K562 (cell line): Measurements from ENCODE around the gene C4orf46. TPM values are rescaled to one million over a fixed set of nuclear protein-coding genes. Genes with fewer than 3 reads are reported as not detected.

ENCODE experiments used
- ATAC-seq: fragments of 200-7000 bp; cut with Tn5 transposase; 3 replicates; pipeline ENCODE4 v1.9.1; 2020; ENCODE audit warnings: moderate library complexity
- BruUV-seq: library from RNA; stranded (reverse); fragments of 400-500 nt; replicated peaks from 2 replicates; lab custom pipeline; 2021; lab: Mats Ljungman, UMichigan
- CTCF ChIA-PET: fragments of 300-600 bp; formaldehyde crosslinking; extraction: SDS; loops from one replicate; lab custom pipeline; 2021; ENCODE audit warnings: low intra/inter-chr PET ratio; lab: Yijun Ruan, JAX
- POLR2A ChIA-PET: fragments of 300-600, 350-650 bp; sonication (Branson Sonifier 250); formaldehyde crosslinking; extraction: SDS; loops from one replicate; lab custom pipeline; 2021; ENCODE audit warnings: antibody characterized with exemption, inconsistent platforms; lab: Yijun Ruan, JAX
- DNase-seq, 4 experiments: peaks; one replicate each; pipeline versions ENCODE4 v3.0.0 to v3.0.0-alpha.2; 2011 to 2018; ENCODE audit warnings: low spot score in 3 of 4, mixed read lengths in 3 of 4; ENCODE audit errors: extremely low read depth in 1 of 4
- FAIRE-seq: peaks from 2 replicates; lab custom pipeline; 2011; peaks lifted over from hg19 to GRCh38; lab: Jason Lieb, UNC
- H2AFZ ChIP-seq: 2 replicates; pipeline ENCODE4 v1.6.0; 2011; ENCODE audit warnings: low read depth, low read length, control low read depth, inconsistent platforms
- H3K27ac ChIP-seq: fragments of 200-600 bp; 3 replicates; pipeline ENCODE4 v1.8.0; 2011; ENCODE audit warnings: low read depth, mild to moderate bottlenecking, control low read depth, inconsistent platforms, low read length, moderate library complexity, mixed read lengths; ENCODE audit errors: extremely low read depth
- H3K27me3 ChIP-seq, 2 experiments: fragments of 300-600 bp in 1 of 2; 2 replicates in 1 of 2; 3 replicates in 1 of 2; pipeline versions ENCODE4 v1.6.0 to v1.8.0; 2011; ENCODE audit warnings: inconsistent platforms in 2 of 2, low read length in 2 of 2, mild to moderate bottlenecking in 1 of 2, mixed read lengths in 1 of 2, moderate library complexity in 1 of 2; ENCODE audit not compliant: control insufficient read depth in 2 of 2, insufficient read depth in 2 of 2
- H3K36me3 ChIP-seq: fragments of 300-600 bp; 3 replicates; pipeline ENCODE4 v1.8.0; 2011; ENCODE audit warnings: mild to moderate bottlenecking, low read length, inconsistent platforms; ENCODE audit not compliant: control insufficient read depth, insufficient read depth
- H3K4me1 ChIP-seq, 2 experiments: fragments of 200-600 bp in 1 of 2; replicated peaks in 1 of 2; 2 replicates in 1 of 2; 3 replicates in 1 of 2; pipeline versions ENCODE4 v1.5.1 to v1.8.0; 2011; ENCODE audit warnings: inconsistent platforms in 2 of 2, low read length in 2 of 2, mild to moderate bottlenecking in 1 of 2, mixed read lengths in 1 of 2, moderate library complexity in 1 of 2; ENCODE audit not compliant: control insufficient read depth in 2 of 2, insufficient read depth in 2 of 2
- H3K4me2 ChIP-seq: 2 replicates; pipeline ENCODE4 v1.6.1; 2011; ENCODE audit warnings: low read length, control low read depth, inconsistent platforms, mixed read lengths; ENCODE audit not compliant: insufficient read depth
- H3K4me3 ChIP-seq: fragments of 200-600 bp; sonication (generic), shearing (Covaris generic); 2 replicates; pipeline ENCODE4 v1.5.1; 2016; ENCODE audit warnings: control low read depth, inconsistent platforms
- H3K79me2 ChIP-seq: fragments of 200-600 bp; 3 replicates; pipeline ENCODE4 v1.8.0; 2011; ENCODE audit warnings: low read length, inconsistent platforms; ENCODE audit not compliant: control insufficient read depth, insufficient read depth
- H3K9ac ChIP-seq, 2 experiments: 2 replicates each; pipeline versions ENCODE4 v1.6.0 to v1.6.1; 2011; ENCODE audit warnings: low read depth in 2 of 2, low read length in 2 of 2, control low read depth in 1 of 2, inconsistent platforms in 1 of 2, mild to moderate bottlenecking in 1 of 2, mixed read lengths in 1 of 2; ENCODE audit not compliant: insufficient read depth in 1 of 2
- H3K9me1 ChIP-seq: one replicate; pipeline ENCODE4 v1.6.0; 2011; ENCODE audit warnings: inconsistent platforms, mild to moderate bottlenecking, low read length, moderate library complexity; ENCODE audit not compliant: control insufficient read depth, insufficient read depth
- H3K9me3 ChIP-seq: replicated peaks from 2 replicates; pipeline ENCODE4 v1.5.1; 2011; ENCODE audit warnings: low read depth, low read length, inconsistent platforms; ENCODE audit not compliant: control insufficient read depth, insufficient read depth
- H4K20me1 ChIP-seq: replicated peaks from 2 replicates; pipeline ENCODE4 v1.6.1; 2011; ENCODE audit warnings: low read length, inconsistent platforms, mixed read lengths; ENCODE audit not compliant: control insufficient read depth, insufficient read depth
- HDGF ChIP-seq: fragments of 450-650 bp; IDR thresholded peaks from 2 replicates; pipeline ENCODE4 v1.6.1; 2016
- JUNB ChIP-seq: fragments of 450-650 bp; formaldehyde crosslinking; conservative IDR thresholded peaks from 2 replicates; pipeline ENCODE4 v1.4.0; 2020; ENCODE audit warnings: mild to moderate bottlenecking
- MEF2A ChIP-seq: IDR thresholded peaks from 2 replicates; pipeline ENCODE4 v1.6.1; 2011; ENCODE audit warnings: low read depth, mild to moderate bottlenecking, low read length, moderate library complexity; ENCODE audit not compliant: control insufficient read depth
- ZSCAN29 ChIP-seq: fragments of 450-650 bp; IDR thresholded peaks from 2 replicates; pipeline ENCODE4 v1.6.1; 2017
- WGBS: fragments of 100-300 bp; shearing (Covaris generic); methylation state at CpG from one replicate; pipeline ENCODE4 v1.1.6; 2016; ENCODE audit warnings: low coverage, mixed read lengths; ENCODE audit not compliant: insufficient coverage; ENCODE audit errors: missing lambda C conversion rate; 5-methylcytosine and 5-hydroxymethylcytosine counted together
- in situ Hi-C: fragments of 300-500 bp; cut with MboI; formaldehyde crosslinking; loops from 4 replicates; pipeline ENCODE4 v1.15.0; 2018; ENCODE audit warnings: inconsistent platforms, mixed read lengths
- intact Hi-C: fragments of 100-400 bp; cut with micrococcal nuclease; formaldehyde crosslinking; loops from 2 replicates; pipeline ENCODE4 v1.14.2; 2022
- polyA plus RNA-seq, 8 experiments: library from polyadenylated mRNA; depleted of rRNA in 4 of 8; stranded (reverse) in 5 of 8; unstranded in 3 of 8; fragments of >200 nt; fragmentation: Nextera tagmentation in 2 of 8; fragmentation: Illumina TruSeq in 1 of 8; extraction: Ambion mirVana in 2 of 8; extraction: Trizol in 1 of 8; gene quantifications; 2 replicates each; pipeline versions ENCODE4 v1.2.1 to v1.2.3, GENCODE V29; 2011 to 2014; ENCODE audit warnings: inconsistent platforms in 1 of 8, missing spikeins in 1 of 8
- total RNA-seq, 7 experiments: library from RNA; depleted of rRNA in 6 of 7; stranded (reverse); fragments of >200 nt in 6 of 7; fragmentation: Illumina TruSeq in 2 of 7; extraction: Trizol in 2 of 7; gene quantifications; 2 replicates each; pipeline versions ENCODE4 v1.2.1 to v1.2.3, GENCODE V29; 2011 to 2021; ENCODE audit warnings: low replicate concordance in 1 of 7
- TF ChIP-seq, protein P1 (sequence below): fragments of 450-650 bp; formaldehyde crosslinking; IDR thresholded peaks from 2 replicates; pipeline ENCODE4 v1.4.0; 2020; ENCODE audit warnings: mild to moderate bottlenecking, moderate library complexity

The C4orf46 gene
- total and polyA plus RNA-seq, 9 of the 15 experiments (the other 6 are each of a cell fraction or from before 2014, with no cell fraction given), result 9.7 to 24.4 (median 17.0) TPM

DNA sequence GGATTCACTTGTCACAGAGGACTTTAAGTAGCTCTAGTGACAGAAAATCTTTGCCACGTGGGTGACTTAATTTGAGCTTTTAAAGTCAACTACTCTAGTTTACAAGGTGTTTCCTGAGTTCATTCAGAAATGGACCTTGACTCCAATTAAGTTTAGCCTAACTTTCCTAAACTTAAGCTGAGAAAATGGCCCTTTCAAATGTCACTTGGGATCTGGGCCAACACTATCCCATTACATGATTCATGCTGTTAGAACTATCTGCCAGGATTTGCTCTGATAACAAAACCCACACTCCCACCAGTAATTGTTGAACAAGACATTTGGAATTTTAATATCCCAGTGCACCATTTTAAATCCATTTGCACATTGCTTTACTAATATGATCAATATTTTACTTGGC, 40.8 kb downstream of the C4orf46 start (continued):
- no peak for TF ChIP-seq JUNB (CRISPR knock-in tag)

DNA sequence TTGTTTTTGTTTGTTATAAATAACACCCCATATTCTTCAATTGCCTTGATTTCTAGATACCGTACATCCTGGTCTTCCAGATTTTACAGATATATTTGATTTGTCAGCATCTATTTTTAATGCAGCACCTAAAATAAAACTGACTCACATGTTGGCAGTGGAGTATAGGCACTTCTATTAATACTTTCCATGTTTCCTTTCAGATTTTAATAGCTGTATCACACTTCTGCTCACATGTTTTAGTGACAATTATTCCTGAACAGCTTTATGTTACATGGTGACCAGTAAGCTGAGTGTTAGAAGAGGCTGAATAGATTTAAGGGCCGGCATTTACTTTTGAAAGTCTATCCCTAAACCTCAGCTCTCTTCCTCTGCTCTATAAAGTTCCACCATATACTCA, 46.1 kb downstream of the C4orf46 start:
- H3K79me2 ChIP-seq, result no peaks in the 10 kb centered on the region
- DNase-seq, result no peak
- FAIRE-seq, result no peak
- no peak overlapping the region for H3K4me3 ChIP-seq
- H3K4me1 ChIP-seq, result no peaks in the 10 kb centered on the region
- no TSS peak for BruUV-seq
- TF ChIP-seq HDGF (no peak), ZSCAN29 (no peak)
- no peaks in the 10 kb centered on the region for H4K20me1 ChIP-seq
- no peaks in the 10 kb centered on the region for H3K9me1 ChIP-seq
- WGBS, result 17% methylated on average over 2 of the region's 2 CpGs
- no peak for ATAC-seq
- intact Hi-C loops, result loop anchor here (1.0 to 10.0 kb wide), 6 partner anchors 129 to 819 kb away; no protein-coding TSS in a partner anchor
- H2AFZ ChIP-seq, result no peak overlapping the region
- ChIA-PET CTCF (interaction anchor here (0.5 to 3.3 kb wide), 5 partner anchors 129 to 804 kb away, joined by 3 to 33 read pairs (median 6); no protein-coding TSS in a partner anchor), POLR2A (interaction anchor here (1.0 kb wide), 1 partner anchor 370 kb away, joined by 3 read pairs; no protein-coding TSS in a partner anchor)
- H3K9me3 ChIP-seq, result no peaks in the 10 kb centered on the region
- no peaks in the 10 kb centered on the region for H3K27me3 ChIP-seq
- no peaks in the 10 kb centered on the region for H3K36me3 ChIP-seq
- in situ Hi-C loops, result no loop called here
- H3K4me2 ChIP-seq, result no peak overlapping the region
- H3K27ac ChIP-seq, result no peak overlapping the region
- H3K9ac ChIP-seq, result no peak overlapping the region

- ChIA-PET CTCF (interaction anchor here (0.5 to 3.3 kb wide), 6 partner anchors 129 to 805 kb away, joined by 3 to 33 read pairs (median 6); no protein-coding TSS in a partner anchor), POLR2A (no interaction called here)
- 5% methylated on average over 3 of the region's 3 CpGs for WGBS
- H3K27ac ChIP-seq, result no peak overlapping the region
- in situ Hi-C loops (loop anchor here (5.0 kb wide), 1 partner anchor 363 kb away; no protein-coding TSS in a partner anchor), intact Hi-C loops (loop anchor here (1.0 to 10.0 kb wide), 6 partner anchors 129 to 820 kb away; no protein-coding TSS in a partner anchor)
- H3K9ac ChIP-seq, result no peak overlapping the region
- H4K20me1 ChIP-seq, result no peaks in the 10 kb centered on the region
- no peaks in the 10 kb centered on the region for H3K79me2 ChIP-seq
- no peak overlapping the region for H2AFZ ChIP-seq
- no peaks in the 10 kb centered on the region for H3K4me1 ChIP-seq
- BruUV-seq, result no TSS peak
- H3K4me3 ChIP-seq, result no peak overlapping the region
- no peak overlapping the region for H3K4me2 ChIP-seq
- peak; percentile 28 to 65 (median 46) for DNase-seq
- peak; percentile 92 for ATAC-seq
- no peaks in the 10 kb centered on the region for H3K27me3 ChIP-seq
- FAIRE-seq, result peak; percentile 83
- no peaks in the 10 kb centered on the region for H3K36me3 ChIP-seq
- no peaks in the 10 kb centered on the region for H3K9me3 ChIP-seq
- H3K9me1 ChIP-seq, result no peaks in the 10 kb centered on the region
- 0 out of 2 replicates have a peak, but pooled peaks have one; percentile 56 for TF ChIP-seq MEF2A
- TF ChIP-seq, protein P1, sequence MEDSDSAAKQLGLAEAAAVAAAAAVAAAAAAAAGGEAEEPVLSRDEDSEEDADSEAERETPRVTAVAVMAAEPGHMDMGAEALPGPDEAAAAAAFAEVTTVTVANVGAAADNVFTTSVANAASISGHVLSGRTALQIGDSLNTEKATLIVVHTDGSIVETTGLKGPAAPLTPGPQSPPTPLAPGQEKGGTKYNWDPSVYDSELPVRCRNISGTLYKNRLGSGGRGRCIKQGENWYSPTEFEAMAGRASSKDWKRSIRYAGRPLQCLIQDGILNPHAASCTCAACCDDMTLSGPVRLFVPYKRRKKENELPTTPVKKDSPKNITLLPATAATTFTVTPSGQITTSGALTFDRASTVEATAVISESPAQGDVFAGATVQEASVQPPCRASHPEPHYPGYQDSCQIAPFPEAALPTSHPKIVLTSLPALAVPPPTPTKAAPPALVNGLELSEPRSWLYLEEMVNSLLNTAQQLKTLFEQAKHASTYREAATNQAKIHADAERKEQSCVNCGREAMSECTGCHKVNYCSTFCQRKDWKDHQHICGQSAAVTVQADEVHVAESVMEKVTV (CRISPR knock-in tag), result peak; percentile 83
Measured at GRCh38 chr4:158624889-158625478, 46.7 kb downstream of the C4orf46 start.
